Activated naive CD8-positive, alpha-beta T cell treated with anti-CD3 and anti-CD28 coated beads, Interleukin-2, amount 50 U/mL, for 24 hours (primary cell): Measurements from ENCODE around the gene BBIP1.
A peak's percentile ranks its signal among the peaks of the same experiment; 100 is the strongest.

Experiments used
- ATAC-seq: fragments of 150-1000 bp; cut with Tn5 transposase; one replicate; pipeline ENCODE4 v1.10.0; 2021
- DNase-seq: peaks from one replicate; pipeline ENCODE4 v3.0.0; 2021
- H3K27ac Mint-ChIP-seq: one replicate; pipeline ENCODE4 v1.8.0; 2021; ENCODE audit warnings: mild to moderate bottlenecking, mixed read lengths
- H3K27me3 Mint-ChIP-seq: one replicate; pipeline ENCODE4 v1.8.0; 2021; ENCODE audit warnings: mixed read lengths
- H3K36me3 Mint-ChIP-seq: one replicate; pipeline ENCODE4 v1.8.0; 2021; ENCODE audit warnings: low read depth, mixed read lengths
- H3K4me1 Mint-ChIP-seq: one replicate; pipeline ENCODE4 v1.8.0; 2021; ENCODE audit warnings: mixed read lengths
- H3K4me3 Mint-ChIP-seq: one replicate; pipeline ENCODE4 v1.8.0; 2021; ENCODE audit warnings: mild to moderate bottlenecking, moderate library complexity, mixed read lengths
- H3K9me3 Mint-ChIP-seq: one replicate; pipeline ENCODE4 v1.8.0; 2021; ENCODE audit warnings: mixed read lengths

BBIP1 gene

GRCh38 chr10:110865809-110866482 lies 53.0 kb downstream of the BBIP1 start:
- Mint-ChIP-seq H3K27ac (peak overlapping the region; percentile 91), H3K9me3 (no peaks in the 10 kb centered on the region), H3K4me3 (peak overlapping the region; percentile 76), H3K27me3 (no peaks in the 10 kb centered on the region), H3K4me1 (peaks cover 99% of the 10 kb centered on the region), H3K36me3 (no peaks in the 10 kb centered on the region)
- no peak for DNase-seq
- ATAC-seq = peak; percentile 14

- Mint-ChIP-seq H3K4me3 (peak overlapping the region; percentile 76), H3K36me3 (no peaks in the 10 kb centered on the region), H3K27me3 (no peaks in the 10 kb centered on the region), H3K27ac (peak overlapping the region; percentile 91), H3K4me1 (peaks cover 99% of the 10 kb centered on the region), H3K9me3 (no peaks in the 10 kb centered on the region)
- DNase-seq (no peak), ATAC-seq (no peak)
Observed at GRCh38 chr10:110865186-110865808, 53.7 kb downstream of the BBIP1 start.

GRCh38 chr10:110864662-110865140 lies 54.3 kb downstream of the BBIP1 start:
- Mint-ChIP-seq H3K4me1 (peaks cover 99% of the 10 kb centered on the region), H3K4me3 (peak overlapping the region; percentile 76), H3K27me3 (no peaks in the 10 kb centered on the region), H3K27ac (peak overlapping the region; percentile 91), H3K9me3 (no peaks in the 10 kb centered on the region), H3K36me3 (no peaks in the 10 kb centered on the region)
- ATAC-seq (peak; percentile 69), DNase-seq (no peak)

- peak overlapping the region; percentile 91 for H3K27ac Mint-ChIP-seq
- no peaks in the 10 kb centered on the region for H3K27me3 Mint-ChIP-seq
- H3K36me3 Mint-ChIP-seq = no peaks in the 10 kb centered on the region
- H3K9me3 Mint-ChIP-seq = no peaks in the 10 kb centered on the region
- peaks cover 99% of the 10 kb centered on the region for H3K4me1 Mint-ChIP-seq
- DNase-seq (no peak), ATAC-seq (no peak)
- no peak overlapping the region for H3K4me3 Mint-ChIP-seq
Observed at GRCh38 chr10:110863956-110864355, 55.0 kb downstream of the BBIP1 start.

GRCh38 chr10:110863361-110863760 lies 55.6 kb downstream of the BBIP1 start:
- DNase-seq = no peak
- Mint-ChIP-seq H3K36me3 (no peaks in the 10 kb centered on the region), H3K4me3 (no peak overlapping the region), H3K9me3 (no peaks in the 10 kb centered on the region), H3K27me3 (no peaks in the 10 kb centered on the region), H3K4me1 (peaks cover 98% of the 10 kb centered on the region), H3K27ac (peak overlapping the region; percentile 91)
- no peak for ATAC-seq

GRCh38 chr10:110862961-110863360 lies 56.0 kb downstream of the BBIP1 start:
- Mint-ChIP-seq H3K4me1 (peaks cover 98% of the 10 kb centered on the region), H3K4me3 (no peak overlapping the region), H3K9me3 (no peaks in the 10 kb centered on the region), H3K36me3 (no peaks in the 10 kb centered on the region), H3K27ac (peak overlapping the region; percentile 91), H3K27me3 (no peaks in the 10 kb centered on the region)
- DNase-seq (no peak), ATAC-seq (no peak)

- ATAC-seq = no peak
- H3K27ac Mint-ChIP-seq = peak overlapping the region; percentile 48
- H3K36me3 Mint-ChIP-seq = peaks cover 2% of the 10 kb centered on the region
Observed at GRCh38 chr10:110861930-110862649, 56.9 kb downstream of the BBIP1 start.

GRCh38 chr10:110861476-110861875 lies 57.5 kb downstream of the BBIP1 start:
- Mint-ChIP-seq H3K9me3 (no peaks in the 10 kb centered on the region), H3K4me3 (no peak overlapping the region), H3K27ac (peak overlapping the region; percentile 92)

More at GRCh38 chr10:110861930-110862649, 56.9 kb downstream of the BBIP1 start:
- H3K27me3 Mint-ChIP-seq = no peaks in the 10 kb centered on the region
- H3K4me3 Mint-ChIP-seq = no peak overlapping the region
- H3K4me1 Mint-ChIP-seq = peaks cover 98% of the 10 kb centered on the region
- H3K9me3 Mint-ChIP-seq = no peaks in the 10 kb centered on the region
- no peak for DNase-seq

GRCh38 chr10:110860576-110861241 lies 58.3 kb downstream of the BBIP1 start:
- Mint-ChIP-seq H3K36me3 (peaks cover 2% of the 10 kb centered on the region), H3K4me3 (peak overlapping the region; percentile 5), H3K9me3 (no peaks in the 10 kb centered on the region), H3K27ac (peak overlapping the region; percentile 92), H3K27me3 (no peaks in the 10 kb centered on the region), H3K4me1 (peaks cover 88% of the 10 kb centered on the region)
- DNase-seq (no peak), ATAC-seq (peak; percentile 8)

More at GRCh38 chr10:110861476-110861875, 57.5 kb downstream of the BBIP1 start:
- Mint-ChIP-seq H3K36me3 (peaks cover 2% of the 10 kb centered on the region), H3K4me1 (peaks cover 92% of the 10 kb centered on the region), H3K27me3 (no peaks in the 10 kb centered on the region)
- ATAC-seq = no peak
- DNase-seq = no peak

- peaks cover 84% of the 10 kb centered on the region for H3K4me1 Mint-ChIP-seq
- ATAC-seq (no peak), DNase-seq (no peak)
- H3K9me3 Mint-ChIP-seq = peaks cover 4% of the 10 kb centered on the region
- peaks cover 2% of the 10 kb centered on the region for H3K36me3 Mint-ChIP-seq
- no peaks in the 10 kb centered on the region for H3K27me3 Mint-ChIP-seq
- H3K27ac Mint-ChIP-seq = peak overlapping the region; percentile 92
- no peak overlapping the region for H3K4me3 Mint-ChIP-seq
Observed at GRCh38 chr10:110859973-110860376, 59.0 kb downstream of the BBIP1 start.

GRCh38 chr10:110859206-110859972 lies 59.6 kb downstream of the BBIP1 start:
- Mint-ChIP-seq H3K27ac (peak overlapping the region; percentile 92), H3K4me1 (peaks cover 82% of the 10 kb centered on the region), H3K9me3 (peaks cover 5% of the 10 kb centered on the region), H3K36me3 (peaks cover 2% of the 10 kb centered on the region), H3K27me3 (no peaks in the 10 kb centered on the region), H3K4me3 (no peak overlapping the region)
- no peak for ATAC-seq
- DNase-seq = no peak

- ATAC-seq = no peak
- no peak overlapping the region for H3K4me3 Mint-ChIP-seq
- DNase-seq = no peak
Observed at GRCh38 chr10:110858297-110858934, 60.6 kb downstream of the BBIP1 start.

More at GRCh38 chr10:110858297-110858934, 60.6 kb downstream of the BBIP1 start:
- peaks cover 5% of the 10 kb centered on the region for H3K9me3 Mint-ChIP-seq
- peaks cover 82% of the 10 kb centered on the region for H3K4me1 Mint-ChIP-seq
- peak overlapping the region; percentile 61 for H3K27ac Mint-ChIP-seq
- H3K36me3 Mint-ChIP-seq = peaks cover 2% of the 10 kb centered on the region
- H3K27me3 Mint-ChIP-seq = no peaks in the 10 kb centered on the region
